MM.1S (cell line): ENCODE data around the gene PREB.

ENCODE experiments used
- EZH2 ChIP-seq: fragments of 300-600 bp; sonication (generic); optimal IDR thresholded peaks from 2 replicates; pipeline ENCODE3; 2017; ENCODE audit warnings: low read depth, mild to moderate bottlenecking, antibody characterized with exemption, low read length, mixed read lengths
- EZH2phosphoT487 ChIP-seq: fragments of 300-600 bp; sonication (generic); IDR thresholded peaks from 2 replicates; pipeline ENCODE4 v1.6.1; 2018; ENCODE audit warnings: antibody characterized with exemption, low read length
- TF ChIP-seq, protein P1 (sequence below): fragments of 300-600 bp; sonication (generic); IDR thresholded peaks from 2 replicates; pipeline ENCODE4 v1.5.1; 2016; ENCODE audit warnings: antibody characterized with exemption, low read length, mixed read lengths

DNA sequence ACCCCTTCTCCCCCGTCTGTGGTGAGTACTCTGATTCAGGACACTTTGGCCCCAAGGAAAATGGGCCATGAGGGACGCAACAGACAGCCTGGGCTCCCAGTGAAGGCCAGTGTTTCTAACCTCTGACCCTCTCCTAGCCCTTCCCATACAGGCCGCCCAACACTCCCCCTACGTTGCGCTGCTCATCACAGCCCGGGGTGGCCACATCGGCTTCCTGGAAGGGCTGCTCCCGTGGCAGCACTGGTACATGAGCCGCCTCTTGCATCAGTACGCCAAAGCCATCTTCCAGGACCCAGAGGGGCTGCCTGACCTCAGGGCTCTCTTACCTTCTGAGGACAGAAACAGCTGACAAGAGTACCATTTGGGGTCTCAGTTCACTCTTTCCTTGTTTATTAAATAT lies 4.0 kb downstream of the PREB start:
- TF ChIP-seq, protein P1, sequence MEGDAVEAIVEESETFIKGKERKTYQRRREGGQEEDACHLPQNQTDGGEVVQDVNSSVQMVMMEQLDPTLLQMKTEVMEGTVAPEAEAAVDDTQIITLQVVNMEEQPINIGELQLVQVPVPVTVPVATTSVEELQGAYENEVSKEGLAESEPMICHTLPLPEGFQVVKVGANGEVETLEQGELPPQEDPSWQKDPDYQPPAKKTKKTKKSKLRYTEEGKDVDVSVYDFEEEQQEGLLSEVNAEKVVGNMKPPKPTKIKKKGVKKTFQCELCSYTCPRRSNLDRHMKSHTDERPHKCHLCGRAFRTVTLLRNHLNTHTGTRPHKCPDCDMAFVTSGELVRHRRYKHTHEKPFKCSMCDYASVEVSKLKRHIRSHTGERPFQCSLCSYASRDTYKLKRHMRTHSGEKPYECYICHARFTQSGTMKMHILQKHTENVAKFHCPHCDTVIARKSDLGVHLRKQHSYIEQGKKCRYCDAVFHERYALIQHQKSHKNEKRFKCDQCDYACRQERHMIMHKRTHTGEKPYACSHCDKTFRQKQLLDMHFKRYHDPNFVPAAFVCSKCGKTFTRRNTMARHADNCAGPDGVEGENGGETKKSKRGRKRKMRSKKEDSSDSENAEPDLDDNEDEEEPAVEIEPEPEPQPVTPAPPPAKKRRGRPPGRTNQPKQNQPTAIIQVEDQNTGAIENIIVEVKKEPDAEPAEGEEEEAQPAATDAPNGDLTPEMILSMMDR = no peak
- no peak for TF ChIP-seq EZH2phosphoT487
- no peak for TF ChIP-seq EZH2
